ENCODE measurements around the gene SH3PXD2A.
A peak's percentile ranks its signal among the peaks of the same experiment; 100 is the strongest.
"Not testable (repeated sequence)": the region's sequence is repeated elsewhere in the genome, so short reads cannot be mapped to it uniquely, and the experiment has no call there.

SH3PXD2A gene

GRCh38 chr10:103763374-103764202, 91.8 kb downstream of the SH3PXD2A start:
- H3K9me3 Mint-ChIP-seq, result no peaks in the 10 kb centered on the region
- DNase-seq (no peak), ATAC-seq (replicated peaks) (peak; percentile 33)
- H3K4me1 Mint-ChIP-seq (ENCODE audit: low read depth in 2 of 2), result peaks cover 45 to 52% of the 10 kb centered on the region in 2 donors
- peaks cover 8% of the 10 kb centered on the region for H3K36me3 Mint-ChIP-seq (ENCODE audit: insufficient read depth)
- H3K4me3 Mint-ChIP-seq, result peak overlapping the region; percentile 68 to 73
- H3K27me3 Mint-ChIP-seq, result no peaks in the 10 kb centered on the region
- H3K27ac Mint-ChIP-seq, result peak overlapping the region; percentile 68 to 79

- H3K4me3 Mint-ChIP-seq, result no peak overlapping the region
- H3K9me3 Mint-ChIP-seq, result no peaks in the 10 kb centered on the region
- H3K27ac Mint-ChIP-seq, result peak overlapping the region in 1 of 2 donors; percentile 79
- DNase-seq (no peak), ATAC-seq (replicated peaks) (no peak)
- H3K27me3 Mint-ChIP-seq, result no peaks in the 10 kb centered on the region
- H3K4me1 Mint-ChIP-seq (ENCODE audit: low read depth in 2 of 2), result peaks cover 51 to 54% of the 10 kb centered on the region in 2 donors
- H3K36me3 Mint-ChIP-seq (ENCODE audit: insufficient read depth), result peaks cover 8% of the 10 kb centered on the region
Measured at GRCh38 chr10:103762916-103763315, 92.5 kb downstream of the SH3PXD2A start.

- Mint-ChIP-seq H3K4me3 (no peak overlapping the region), H3K27me3 (no peaks in the 10 kb centered on the region), H3K27ac (no peak overlapping the region), H3K9me3 (no peaks in the 10 kb centered on the region), H3K4me1 (ENCODE audit: low read depth in 2 of 2) (peaks cover 59% of the 10 kb centered on the region in 2 donors), H3K36me3 (ENCODE audit: insufficient read depth) (peaks cover 11% of the 10 kb centered on the region)
- ATAC-seq (replicated peaks) (no peak), DNase-seq (no peak)
Measured at GRCh38 chr10:103762162-103762561, 93.2 kb downstream of the SH3PXD2A start.

GRCh38 chr10:103761075-103761920, 94.1 kb downstream of the SH3PXD2A start:
- no peak overlapping the region for H3K4me3 Mint-ChIP-seq
- H3K4me1 Mint-ChIP-seq (ENCODE audit: low read depth in 2 of 2), result peaks cover 56 to 57% of the 10 kb centered on the region in 2 donors
- ATAC-seq (replicated peaks) (no peak), DNase-seq (no peak)
- no peaks in the 10 kb centered on the region for H3K27me3 Mint-ChIP-seq
- peaks cover 11% of the 10 kb centered on the region for H3K36me3 Mint-ChIP-seq (ENCODE audit: insufficient read depth)
- H3K27ac Mint-ChIP-seq, result no peak overlapping the region
- no peaks in the 10 kb centered on the region for H3K9me3 Mint-ChIP-seq

- not testable (repeated sequence) for H3K27me3 Mint-ChIP-seq; H3K4me3 Mint-ChIP-seq; ATAC-seq (replicated peaks); DNase-seq; H3K27ac Mint-ChIP-seq; H3K9me3 Mint-ChIP-seq
- Mint-ChIP-seq H3K36me3 (ENCODE audit: insufficient read depth) (peaks cover 11% of the 10 kb centered on the region), H3K4me1 (ENCODE audit: low read depth in 2 of 2) (peaks cover 45 to 47% of the 10 kb centered on the region in 2 donors)
Measured at GRCh38 chr10:103760233-103760632, 95.1 kb downstream of the SH3PXD2A start.

- ATAC-seq (replicated peaks) (peak; percentile 58), DNase-seq (no peak)
- H3K36me3 Mint-ChIP-seq (ENCODE audit: insufficient read depth), result peaks cover 11% of the 10 kb centered on the region
- H3K4me1 Mint-ChIP-seq (ENCODE audit: low read depth in 2 of 2), result peaks cover 35 to 37% of the 10 kb centered on the region in 2 donors
- peak overlapping the region; percentile 39 to 89 for H3K27ac Mint-ChIP-seq
- H3K9me3 Mint-ChIP-seq, result no peaks in the 10 kb centered on the region
- peak overlapping the region; percentile 38 to 60 for H3K4me3 Mint-ChIP-seq
- no peaks in the 10 kb centered on the region for H3K27me3 Mint-ChIP-seq
Measured at GRCh38 chr10:103759100-103759781, 96.1 kb downstream of the SH3PXD2A start.

GRCh38 chr10:103758294-103758681, 97.1 kb downstream of the SH3PXD2A start:
- no peak for ATAC-seq (replicated peaks)
- peak overlapping the region; percentile 60 to 62 for H3K4me3 Mint-ChIP-seq
- H3K27ac Mint-ChIP-seq, result peak overlapping the region in 1 of 2 donors; percentile 89
- peaks cover 9% of the 10 kb centered on the region for H3K36me3 Mint-ChIP-seq (ENCODE audit: insufficient read depth)
- H3K9me3 Mint-ChIP-seq, result no peaks in the 10 kb centered on the region
- H3K27me3 Mint-ChIP-seq, result no peaks in the 10 kb centered on the region
- peaks cover 26 to 27% of the 10 kb centered on the region in 2 donors for H3K4me1 Mint-ChIP-seq (ENCODE audit: low read depth in 2 of 2)
- DNase-seq, result no peak

- no peaks in the 10 kb centered on the region for H3K27me3 Mint-ChIP-seq
- ATAC-seq (replicated peaks) (peak; percentile 76), DNase-seq (peak in 2 of 3 experiments; percentile 15 to 31)
- H3K36me3 Mint-ChIP-seq (ENCODE audit: insufficient read depth), result peaks cover 9% of the 10 kb centered on the region
- peak overlapping the region; percentile 60 to 62 for H3K4me3 Mint-ChIP-seq
- no peaks in the 10 kb centered on the region for H3K9me3 Mint-ChIP-seq
- H3K27ac Mint-ChIP-seq, result peak overlapping the region in 1 of 2 donors; percentile 89
- H3K4me1 Mint-ChIP-seq (ENCODE audit: low read depth in 2 of 2), result peaks cover 23 to 24% of the 10 kb centered on the region in 2 donors
Measured at GRCh38 chr10:103757531-103758293, 97.7 kb downstream of the SH3PXD2A start.

- no peak overlapping the region for H3K27ac Mint-ChIP-seq
- no peaks in the 10 kb centered on the region for H3K27me3 Mint-ChIP-seq
- ATAC-seq (replicated peaks) (no peak), DNase-seq (no peak)
- H3K4me3 Mint-ChIP-seq, result no peak overlapping the region
- H3K4me1 Mint-ChIP-seq (ENCODE audit: low read depth in 2 of 2), result peaks cover 23 to 24% of the 10 kb centered on the region in 2 donors
- H3K9me3 Mint-ChIP-seq, result no peaks in the 10 kb centered on the region
- H3K36me3 Mint-ChIP-seq (ENCODE audit: insufficient read depth), result peaks cover 9% of the 10 kb centered on the region
Measured at GRCh38 chr10:103756277-103756869, 99.0 kb downstream of the SH3PXD2A start.

- Mint-ChIP-seq H3K27ac (no peak overlapping the region), H3K27me3 (peaks cover 0 to 10% of the 10 kb centered on the region in 2 donors), H3K4me3 (no peak overlapping the region), H3K9me3 (no peaks in the 10 kb centered on the region), H3K4me1 (ENCODE audit: low read depth in 2 of 2) (peaks cover 6 to 11% of the 10 kb centered on the region in 2 donors), H3K36me3 (ENCODE audit: insufficient read depth) (peaks cover 6% of the 10 kb centered on the region)
- no peak for ATAC-seq (replicated peaks)
- no peak for DNase-seq
Measured at GRCh38 chr10:103752680-103753248, 102.6 kb downstream of the SH3PXD2A start.

- Mint-ChIP-seq H3K4me3 (no peak overlapping the region), H3K36me3 (ENCODE audit: insufficient read depth) (peaks cover 3% of the 10 kb centered on the region), H3K9me3 (no peaks in the 10 kb centered on the region), H3K27me3 (peaks cover 0 to 15% of the 10 kb centered on the region in 2 donors), H3K4me1 (ENCODE audit: low read depth in 2 of 2) (peaks cover 0 to 10% of the 10 kb centered on the region in 2 donors), H3K27ac (no peak overlapping the region)
- no peak for ATAC-seq (replicated peaks)
- DNase-seq, result no peak
Measured at GRCh38 chr10:103751667-103752290, 103.6 kb downstream of the SH3PXD2A start.

GRCh38 chr10:103750836-103751235, 104.5 kb downstream of the SH3PXD2A start:
- ATAC-seq (replicated peaks), result no peak
- no peak overlapping the region for H3K27ac Mint-ChIP-seq
- peaks cover 3% of the 10 kb centered on the region for H3K36me3 Mint-ChIP-seq (ENCODE audit: insufficient read depth)
- DNase-seq, result no peak
- H3K4me1 Mint-ChIP-seq (ENCODE audit: low read depth in 2 of 2), result peaks cover 2 to 12% of the 10 kb centered on the region in 2 donors
- H3K4me3 Mint-ChIP-seq, result no peak overlapping the region
- no peaks in the 10 kb centered on the region for H3K9me3 Mint-ChIP-seq
- peaks cover 0 to 18% of the 10 kb centered on the region in 2 donors for H3K27me3 Mint-ChIP-seq

All from effector memory CD8-positive, alpha-beta T cell (primary cell).